H1 (cell line): ENCODE measurements around the gene SBF2. TPM values are rescaled to one million over a fixed set of nuclear protein-coding genes. Genes with fewer than 3 reads are reported as not detected.

ENCODE experiments used
- CTCF ChIA-PET: fragments of 300-600 bp; sonication (Branson Sonifier 250); formaldehyde crosslinking; loops from one replicate; lab custom pipeline; 2021; ENCODE audit not compliant: partially characterized antibody; lab: Charles Lee
- POLR2A ChIA-PET: fragments of 300-600 bp; sonication (Branson Sonifier 250); formaldehyde crosslinking; loops from one replicate; lab custom pipeline; 2021; ENCODE audit warnings: inconsistent platforms; ENCODE audit not compliant: partially characterized antibody; lab: Charles Lee
- DNase-seq, 2 experiments: peaks; one replicate each; pipeline versions ENCODE4 v3.0.0 to v3.0.0-alpha.2; 2010 to 2022; ENCODE audit warnings: low spot score in 2 of 2, low read depth in 1 of 2, mixed read lengths in 1 of 2
- FAIRE-seq: peaks from 2 replicates; lab custom pipeline; 2011; peaks lifted over from hg19 to GRCh38; lab: Jason Lieb, UNC
- H2AFZ ChIP-seq: 2 replicates; pipeline ENCODE4 v1.8.1; 2012; ENCODE audit warnings: low read length, inconsistent platforms
- H2AK5ac ChIP-seq: 2 replicates; pipeline ENCODE4 v1.6.1; 2013; ENCODE audit warnings: low read depth, low read length
- H2BK120ac ChIP-seq: replicated peaks from 2 replicates; pipeline ENCODE3; 2013; ENCODE audit warnings: low read depth, low read length, inconsistent platforms
- H2BK12ac ChIP-seq: 2 replicates; pipeline ENCODE4 v1.6.1; 2013; ENCODE audit warnings: low read depth, low read length
- H2BK15ac ChIP-seq: 2 replicates; pipeline ENCODE4 v1.6.1; 2013; ENCODE audit warnings: low read length
- H2BK20ac ChIP-seq: 2 replicates; pipeline ENCODE4 v1.6.1; 2013; ENCODE audit warnings: low read length
- H2BK5ac ChIP-seq: 2 replicates; pipeline ENCODE4 v1.6.1; 2013; ENCODE audit warnings: low read depth, low read length
- H3K14ac ChIP-seq: 2 replicates; pipeline ENCODE4 v1.6.1; 2013; ENCODE audit warnings: inconsistent platforms; ENCODE audit not compliant: insufficient read length
- H3K18ac ChIP-seq: 2 replicates; pipeline ENCODE4 v1.6.1; 2013; ENCODE audit warnings: low read length; ENCODE audit errors: extremely low read depth
- H3K23ac ChIP-seq: 2 replicates; pipeline ENCODE4 v1.6.1; 2013; ENCODE audit warnings: inconsistent platforms; ENCODE audit not compliant: insufficient read length
- H3K23me2 ChIP-seq: 2 replicates; pipeline ENCODE4 v1.6.1; 2013; ENCODE audit warnings: low read depth, low read length
- H3K27ac ChIP-seq: 2 replicates; pipeline ENCODE4 v1.6.1; 2011; ENCODE audit warnings: low read depth, low read length, inconsistent platforms
- H3K27me3 ChIP-seq, 4 experiments: replicated peaks in 1 of 4; 1 replicate in 1 of 4; 2 replicates in 3 of 4; pipeline versions ENCODE4 v1.6.1 to v1.8.1; 2011 to 2013; ENCODE audit warnings: low read length in 3 of 4, mild to moderate bottlenecking in 3 of 4, inconsistent platforms in 2 of 4, mixed read lengths in 2 of 4, moderate library complexity in 1 of 4; ENCODE audit not compliant: control insufficient read depth in 3 of 4, insufficient read depth in 3 of 4; ENCODE audit errors: extremely low read depth in 1 of 4
- H3K36me3 ChIP-seq, 4 experiments: 2 replicates each; pipeline versions ENCODE4 v1.6.1 to v1.8.1; 2011 to 2013; ENCODE audit warnings: mild to moderate bottlenecking in 4 of 4, low read length in 3 of 4, moderate library complexity in 2 of 4, control low read depth in 1 of 4, inconsistent platforms in 1 of 4; ENCODE audit not compliant: insufficient read depth in 4 of 4, control insufficient read depth in 2 of 4
- H3K4ac ChIP-seq: replicated peaks from 2 replicates; pipeline ENCODE3; 2013; ENCODE audit warnings: low read length, low read depth, mixed read lengths, inconsistent platforms; ENCODE audit not compliant: insufficient read length
- H3K4me1 ChIP-seq, 4 experiments: replicated peaks in 1 of 4; 1 replicate in 1 of 4; 2 replicates in 3 of 4; pipeline versions ENCODE4 v1.6.1 to v1.8.1; 2011 to 2013; ENCODE audit warnings: low read length in 3 of 4, inconsistent platforms in 2 of 4, mixed read lengths in 1 of 4; ENCODE audit not compliant: insufficient read depth in 4 of 4, control insufficient read depth in 3 of 4
- H3K4me2 ChIP-seq, 2 experiments: 2 replicates each; pipeline versions ENCODE4 v1.6.1 to v1.8.1; 2011 to 2013; ENCODE audit warnings: low read depth in 2 of 2, low read length in 2 of 2, control low read depth in 1 of 2, inconsistent platforms in 1 of 2, mild to moderate bottlenecking in 1 of 2; ENCODE audit not compliant: insufficient read depth in 1 of 2
- H3K4me3 ChIP-seq, 4 experiments: fragments of 200-600, 300-600 bp in 1 of 4; sonication (generic), shearing (Covaris generic), sonication (Bioruptor Twin) in 1 of 4; 2 replicates each; pipeline versions ENCODE4 v1.5.1 to v1.8.1; 2011 to 2016; ENCODE audit warnings: low read length in 4 of 4, low read depth in 3 of 4, control low read depth in 2 of 4, inconsistent platforms in 2 of 4, mild to moderate bottlenecking in 2 of 4, mixed read lengths in 1 of 4, moderate library complexity in 1 of 4; ENCODE audit not compliant: insufficient read depth in 2 of 4; ENCODE audit errors: extremely low read depth in 1 of 4
- H3K56ac ChIP-seq: replicated peaks from 2 replicates; pipeline ENCODE3; 2013; ENCODE audit warnings: low read depth, mild to moderate bottlenecking, mixed read lengths, low read length, inconsistent platforms; ENCODE audit not compliant: insufficient read length
- H3K79me1 ChIP-seq: 2 replicates; pipeline ENCODE4 v1.6.1; 2013; ENCODE audit warnings: low read depth, low read length, control low read depth
- H3K79me2 ChIP-seq, 2 experiments: 2 replicates each; pipeline versions ENCODE4 v1.6.1 to v1.8.1; 2012 to 2013; ENCODE audit warnings: low read length in 2 of 2, mild to moderate bottlenecking in 2 of 2, inconsistent platforms in 1 of 2; ENCODE audit not compliant: insufficient read depth in 2 of 2, control insufficient read depth in 1 of 2
- H3K9ac ChIP-seq, 4 experiments: replicated peaks in 1 of 4; 1 replicate in 1 of 4; 2 replicates in 3 of 4; pipeline versions ENCODE4 v1.6.1 to v1.8.1; 2011 to 2013; ENCODE audit warnings: low read depth in 3 of 4, low read length in 3 of 4, control low read depth in 2 of 4, mild to moderate bottlenecking in 2 of 4, moderate library complexity in 2 of 4, inconsistent platforms in 1 of 4; ENCODE audit errors: extremely low read depth in 1 of 4
- H3K9me3 ChIP-seq, 2 experiments: 2 replicates each; pipeline versions ENCODE4 v1.6.1 to v1.8.1; 2012 to 2013; ENCODE audit warnings: mild to moderate bottlenecking in 2 of 2, moderate library complexity in 2 of 2, control low read depth in 1 of 2, inconsistent platforms in 1 of 2, low read depth in 1 of 2, low read length in 1 of 2, mixed read lengths in 1 of 2; ENCODE audit not compliant: insufficient read depth in 2 of 2
- H4K20me1 ChIP-seq, 2 experiments: replicated peaks in 1 of 2; 2 replicates each; pipeline versions ENCODE3 to v1.8.1; 2011 to 2013; ENCODE audit warnings: inconsistent platforms in 2 of 2, low read length in 2 of 2, mild to moderate bottlenecking in 1 of 2; ENCODE audit not compliant: insufficient read depth in 2 of 2, control insufficient read depth in 1 of 2
- H4K5ac ChIP-seq: 2 replicates; pipeline ENCODE4 v1.6.1; 2013; ENCODE audit warnings: low read length, low read depth, mixed read lengths, inconsistent platforms; ENCODE audit not compliant: insufficient read length
- H4K8ac ChIP-seq: 2 replicates; pipeline ENCODE4 v1.8.0; 2013; ENCODE audit warnings: mild to moderate bottlenecking, moderate library complexity, low read length, inconsistent platforms; ENCODE audit not compliant: insufficient read depth; ENCODE audit errors: extremely low read depth
- H4K91ac ChIP-seq: replicated peaks from 2 replicates; pipeline ENCODE3; 2013; ENCODE audit warnings: low read length, mixed read lengths, inconsistent platforms; ENCODE audit not compliant: insufficient read length
- CEBPB ChIP-seq: IDR thresholded peaks from 2 replicates; pipeline ENCODE4 v1.6.1; 2012; ENCODE audit warnings: low read depth, low read length
- EZH2 ChIP-seq: fragments of 200-600 bp; sonication (generic); IDR thresholded peaks from 2 replicates; pipeline ENCODE4 v1.7.1; 2012; ENCODE audit warnings: low read depth, mild to moderate bottlenecking, moderate library complexity, low read length, inconsistent platforms; ENCODE audit not compliant: severe bottlenecking
- FOSL1 ChIP-seq: IDR thresholded peaks from 2 replicates; pipeline ENCODE4 v1.6.1; 2011; ENCODE audit warnings: mild to moderate bottlenecking, low read depth, low read length, moderate library complexity; ENCODE audit not compliant: insufficient read depth
- HDAC6 ChIP-seq: IDR thresholded peaks from one replicate; pipeline ENCODE4 v1.7.1; 2012; ENCODE audit warnings: low read depth, mild to moderate bottlenecking, inconsistent platforms, low read length, moderate library complexity
- KDM4A ChIP-seq: IDR thresholded peaks from one replicate; pipeline ENCODE4 v1.7.1; 2012; ENCODE audit warnings: low read depth, mild to moderate bottlenecking, moderate library complexity, low read length, inconsistent platforms; ENCODE audit not compliant: severe bottlenecking
- MAFK ChIP-seq: IDR thresholded peaks from 2 replicates; pipeline ENCODE4 v1.6.1; 2012; ENCODE audit warnings: low read depth, mild to moderate bottlenecking, improper control_type of control experiment, low read length
- TBP ChIP-seq: IDR thresholded peaks from 2 replicates; pipeline ENCODE4 v1.6.1; 2011; ENCODE audit warnings: low read depth, low read length, improper control_type of control experiment
- TCF12 ChIP-seq: IDR thresholded peaks from 2 replicates; pipeline ENCODE4 v1.6.1; 2011; ENCODE audit warnings: low read depth, mild to moderate bottlenecking, low read length
- WGBS, 2 experiments: shearing (Covaris generic) in 1 of 2; methylation state at CpG; one replicate each; pipeline versions ENCODE4 v1.1.6 to v1.1.7; 2013 to 2015; ENCODE audit warnings: low lambda C conversion rate in 2 of 2, mixed read lengths in 2 of 2, inconsistent platforms in 1 of 2, low coverage in 1 of 2, missing lambda C conversion rate in 1 of 2; ENCODE audit not compliant: insufficient replicate concordance in 2 of 2, insufficient coverage in 1 of 2, insufficient read length in 1 of 2; ENCODE audit errors: extremely low coverage in 1 of 2, missing lambda C conversion rate in 1 of 2; 5-methylcytosine and 5-hydroxymethylcytosine counted together
- polyA plus RNA-seq, 7 experiments: library from polyadenylated mRNA; depleted of rRNA in 3 of 7; stranded (reverse) in 5 of 7; unstranded in 2 of 7; fragments of >200 nt in 5 of 7; fragments of 200-250 nt in 2 of 7; gene quantifications; 1 replicate in 5 of 7; 2 replicates in 1 of 7; 4 replicates in 1 of 7; pipeline versions ENCODE4 v1.2.1 to v1.2.3, GENCODE V29; 2011 to 2013; ENCODE audit warnings: missing spikeins in 2 of 7, mixed read lengths in 2 of 7
- total RNA-seq: library from RNA; stranded (reverse); fragmentation: NEBNext Ultra II Directional; extraction: Animal tissue kit (Norgen Biotek cat#: 25700); gene quantifications from 2 replicates; pipeline ENCODE4 v1.2.1, GENCODE V29; 2021
- TF ChIP-seq, protein P1 (sequence below): IDR thresholded peaks from 2 replicates; pipeline ENCODE4 v1.6.1; 2011; ENCODE audit warnings: low read depth, mild to moderate bottlenecking, low read length; ENCODE audit not compliant: insufficient read depth

SBF2 gene
- total and polyA plus RNA-seq, 2 of the 8 experiments (the other 6 are each of a cell fraction or from before 2014, with no cell fraction given), result 36.7 to 50.5 TPM

DNA sequence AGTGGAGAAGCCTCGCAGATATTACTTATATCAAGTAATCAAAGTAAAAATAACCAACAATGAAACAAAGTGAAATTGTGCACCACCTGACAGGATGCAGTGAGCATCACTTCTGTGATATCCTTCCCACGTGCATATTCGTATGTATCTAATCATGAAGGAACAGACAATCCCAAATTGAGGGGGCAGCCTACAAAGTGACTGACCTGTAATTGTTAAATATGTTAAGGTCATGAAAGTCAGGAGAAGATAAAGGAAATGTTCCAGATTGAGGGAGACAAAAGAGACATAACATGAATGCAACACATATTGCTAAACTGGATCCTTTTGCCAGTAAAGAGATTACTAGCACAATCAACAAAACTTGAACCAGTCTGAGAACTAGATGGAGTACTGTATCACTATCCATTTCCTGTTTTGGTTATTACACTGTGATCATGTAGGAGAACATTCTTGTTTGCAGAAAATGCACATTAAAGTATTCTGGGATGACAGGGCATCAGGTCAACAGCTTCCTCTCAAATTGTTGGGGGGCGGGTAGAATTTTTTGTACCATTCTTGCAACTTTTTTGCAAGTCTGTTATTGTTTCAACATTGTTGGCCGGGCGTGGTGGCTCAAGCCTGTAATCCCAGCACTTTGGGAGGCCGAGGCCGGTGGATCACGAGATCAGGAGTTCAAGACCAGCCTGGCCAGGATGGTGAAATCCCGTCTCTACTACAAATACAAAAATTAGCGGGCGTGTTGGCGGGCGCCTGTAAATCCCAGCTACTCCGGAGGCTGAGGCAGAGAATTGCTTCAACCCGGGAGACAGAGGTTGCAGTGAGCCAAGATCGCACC, 2.0 kb downstream of the SBF2 start:
- peak overlapping the region in 1 of 2 experiments; percentile 21; a peak in 1 of 4 replicates for H3K4me2 ChIP-seq
- H3K14ac ChIP-seq, result no peak overlapping the region
- peaks cover 2 to 7% of the 10 kb centered on the region in 2 experiments for H4K20me1 ChIP-seq
- H3K23ac ChIP-seq, result no peak overlapping the region
- FAIRE-seq (no peak), DNase-seq (no peak)
- H2AK5ac ChIP-seq, result no peak overlapping the region
- no peaks in the 10 kb centered on the region for H3K36me3 ChIP-seq
- H4K8ac ChIP-seq, result no peak overlapping the region
- no peak overlapping the region for H3K9ac ChIP-seq
- no peak overlapping the region for H2BK12ac ChIP-seq
- ChIA-PET CTCF (interaction anchor here (1.0 to 5.9 kb wide), 4 partner anchors 10 to 72 kb away, joined by 3 to 35 read pairs (median 4); partner anchors contain the start of gene ADM), POLR2A (interaction anchor here (0.8 to 12.5 kb wide), 3 partner anchors 8 to 16 kb away, joined by 3 to 156 read pairs (median 3); partner anchors contain the start of gene ADM)
- no peaks in the 10 kb centered on the region for H3K9me3 ChIP-seq
- no peak overlapping the region for H3K56ac ChIP-seq
- H3K23me2 ChIP-seq, result peaks cover 11% of the 10 kb centered on the region
- no peak overlapping the region for H2BK120ac ChIP-seq
- peaks cover 3 to 17% (median 8%) of the 10 kb centered on the region in 4 experiments for H3K4me1 ChIP-seq
- no peak overlapping the region for H2BK5ac ChIP-seq
- H2BK20ac ChIP-seq, result no peak overlapping the region
- no peak overlapping the region for H3K27ac ChIP-seq
- no peak overlapping the region for H2BK15ac ChIP-seq
- peaks cover 0 to 58% of the 10 kb centered on the region in 2 experiments; a peak in 2 of 4 replicates for H3K79me2 ChIP-seq
- H3K4ac ChIP-seq, result no peak overlapping the region
- H4K91ac ChIP-seq, result no peak overlapping the region
- no peak overlapping the region for H2AFZ ChIP-seq
- no peaks in the 10 kb centered on the region for H3K27me3 ChIP-seq
- 0 out of 8 replicates have a peak overlapping the region, but pooled peaks of 1 of the 4 experiments have one; percentile 95 for H3K4me3 ChIP-seq
- H3K79me1 ChIP-seq, result peaks cover 5% of the 10 kb centered on the region; the same call in 1 of the 2 replicates
- H4K5ac ChIP-seq, result no peak overlapping the region
- no peak overlapping the region for H3K18ac ChIP-seq
- 89% methylated on average over 17 of the region's 17 CpGs; no CpG with 5 or more reads in 1 of the 2 experiments for WGBS, 2 experiments
- TF ChIP-seq FOSL1 (no peak), CEBPB (no peak), TCF12 (no peak), MAFK (no peak), EZH2 (no peak), KDM4A (no peak), HDAC6 (no peak), TBP (no peak)
- TF ChIP-seq, protein P1, sequence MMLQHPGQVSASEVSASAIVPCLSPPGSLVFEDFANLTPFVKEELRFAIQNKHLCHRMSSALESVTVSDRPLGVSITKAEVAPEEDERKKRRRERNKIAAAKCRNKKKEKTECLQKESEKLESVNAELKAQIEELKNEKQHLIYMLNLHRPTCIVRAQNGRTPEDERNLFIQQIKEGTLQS, result no peak
